NCI-H460 (cell line): ENCODE results near the gene GCKR. TPM values are rescaled to one million over a fixed set of nuclear protein-coding genes. Genes with fewer than 3 reads are reported as not detected.
"Not testable (repeated sequence)": the region's sequence is repeated elsewhere in the genome, so short reads cannot be mapped to it uniquely, and the experiment has no call there.

ENCODE experiments used
- DNase-seq: peaks from one replicate; pipeline ENCODE4 v3.0.0-alpha.2; 2016; ENCODE audit warnings: low read depth; ENCODE audit errors: extremely low read depth
- total RNA-seq: library from RNA; depleted of rRNA; stranded (reverse); fragments of >200 nt; shearing (Covaris generic); gene quantifications from 2 replicates; pipeline ENCODE4 v1.2.3, GENCODE V29; 2014

GCKR gene
- total RNA-seq, 1 experiment from 2014 or later: not detected

DNA sequence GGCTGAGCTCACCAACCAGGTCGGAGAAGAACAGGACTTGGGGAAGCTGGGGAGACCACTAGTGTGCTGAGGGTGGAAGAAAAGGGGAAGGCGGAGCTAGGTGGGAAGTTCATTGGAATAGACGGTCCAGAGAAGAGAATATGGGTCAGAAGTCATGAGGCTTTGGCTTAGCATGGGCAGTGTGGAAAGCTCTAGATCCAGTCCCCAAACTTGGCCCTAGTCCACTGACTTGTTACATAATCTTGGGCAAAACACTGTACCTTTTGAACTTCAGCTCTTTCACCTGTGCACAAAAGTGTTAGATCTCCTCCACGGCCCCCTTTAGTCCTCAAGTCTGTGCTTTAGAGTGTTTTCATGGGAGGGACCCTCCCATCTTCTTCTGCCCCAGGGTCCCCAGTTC lies 10.7 kb downstream of the GCKR start:
- DNase-seq: no peak

DNA sequence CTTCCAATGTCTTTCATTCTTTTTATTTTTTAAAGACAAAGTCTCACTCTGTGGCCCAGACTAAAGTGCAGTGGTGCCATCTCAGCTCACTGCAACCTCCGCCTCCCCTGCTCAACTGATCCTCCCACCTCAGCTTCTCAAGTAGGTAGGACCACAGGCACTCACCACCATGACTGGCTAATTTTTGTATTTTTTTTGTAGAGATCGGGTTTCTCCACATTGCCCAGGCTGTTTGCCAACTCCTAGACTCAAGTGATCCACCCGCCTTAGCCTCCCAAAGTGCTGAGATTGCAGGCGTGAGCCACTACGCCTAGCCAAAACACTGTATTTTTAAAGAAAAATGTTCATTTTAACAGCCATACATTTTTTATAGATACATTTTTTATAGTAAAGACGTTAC lies 12.7 kb downstream of the GCKR start:
- no peak for DNase-seq

DNA sequence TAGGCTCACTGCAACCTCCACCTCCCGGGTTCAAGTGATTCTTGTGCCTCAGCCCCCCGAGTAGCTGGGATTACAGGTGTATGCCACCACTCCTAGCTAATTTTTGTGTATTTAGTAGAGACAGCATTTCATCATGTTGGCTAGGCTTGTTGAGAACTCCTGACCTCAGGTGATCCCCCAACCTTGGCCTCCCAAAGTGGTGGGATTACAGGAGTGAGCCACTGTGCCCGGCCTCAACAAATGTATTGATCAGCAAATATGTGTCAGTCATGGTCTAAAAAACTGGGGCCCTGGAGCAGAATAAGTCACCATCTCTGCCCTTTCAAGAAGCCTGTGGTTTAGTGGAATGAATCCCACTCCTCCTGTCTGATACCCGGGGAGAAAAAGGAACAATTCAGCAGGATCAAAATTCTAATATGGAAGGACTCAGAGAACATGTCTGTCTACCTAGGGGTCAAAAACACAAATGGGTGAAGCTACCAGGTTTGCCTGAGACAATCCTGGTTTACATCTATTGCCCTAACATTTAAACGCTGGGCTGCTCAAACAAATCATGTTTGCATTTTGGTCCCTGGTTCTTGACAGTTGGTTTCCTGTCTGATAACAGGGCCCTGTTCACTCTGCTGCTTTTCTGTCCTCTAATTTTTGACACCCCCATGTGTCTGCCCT lies 21.6 kb downstream of the GCKR start:
- DNase-seq: no peak

DNA sequence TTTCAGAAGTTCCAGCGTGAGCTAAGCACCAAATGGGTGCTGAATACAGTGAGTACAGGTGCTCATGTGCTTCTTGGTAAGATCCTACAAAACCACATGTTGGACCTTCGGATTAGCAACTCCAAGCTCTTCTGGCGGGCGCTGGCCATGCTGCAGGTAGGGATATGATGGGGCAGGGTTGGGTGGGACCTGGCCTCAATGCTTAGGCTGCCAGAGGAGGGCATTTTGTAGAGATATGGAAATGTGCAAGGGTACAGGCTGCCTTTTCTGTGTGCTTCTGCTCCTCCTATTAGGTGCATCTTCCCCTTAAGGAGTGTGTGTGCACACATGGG lies 22.1 kb downstream of the GCKR start:
- no peak for DNase-seq

DNA sequence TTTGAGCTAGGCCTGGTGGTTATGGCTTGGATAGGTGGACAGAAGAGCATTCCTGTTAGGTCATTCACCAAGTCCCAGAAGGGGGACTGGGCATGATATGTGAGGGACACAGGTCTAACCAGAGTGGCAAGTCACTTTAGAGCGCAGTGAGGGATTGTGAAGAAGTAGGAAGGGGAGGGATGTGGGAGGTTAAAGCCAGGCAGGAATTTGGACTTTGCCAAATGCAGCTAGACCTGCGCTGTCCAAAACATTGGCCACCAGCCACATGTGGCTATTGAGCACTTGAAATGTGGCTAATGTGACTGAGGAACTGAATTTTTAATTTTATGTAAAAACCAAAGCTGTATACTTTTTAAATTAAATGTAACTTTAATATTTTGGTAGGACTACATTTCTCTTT lies 23.7 kb downstream of the GCKR start:
- DNase-seq: no peak

DNA sequence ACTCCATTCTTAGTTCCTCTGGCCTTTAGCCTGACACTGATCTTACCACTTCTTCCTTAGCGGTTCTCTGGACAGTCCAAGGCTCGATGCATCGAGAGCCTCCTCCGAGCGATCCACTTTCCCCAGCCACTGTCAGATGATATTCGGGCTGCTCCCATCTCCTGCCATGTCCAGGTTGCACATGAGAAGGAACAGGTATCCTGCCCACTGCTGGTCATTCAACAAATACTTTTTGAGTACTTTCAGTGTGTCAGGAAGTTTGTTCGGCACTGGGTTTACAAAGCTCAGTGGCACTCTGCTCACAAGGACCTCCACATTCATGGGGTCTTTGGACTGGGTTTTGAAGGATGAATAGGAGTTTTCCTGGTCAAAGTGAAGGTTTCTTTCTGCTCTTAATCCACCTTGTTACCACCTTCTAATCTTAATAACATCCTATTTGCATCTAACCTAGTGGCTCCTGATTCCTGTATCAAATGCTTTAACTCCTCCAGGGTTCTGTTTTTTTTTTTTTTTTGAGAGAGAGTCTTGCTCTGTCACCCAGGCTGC lies 25.8 kb downstream of the GCKR start:
- DNase-seq: no peak

DNA sequence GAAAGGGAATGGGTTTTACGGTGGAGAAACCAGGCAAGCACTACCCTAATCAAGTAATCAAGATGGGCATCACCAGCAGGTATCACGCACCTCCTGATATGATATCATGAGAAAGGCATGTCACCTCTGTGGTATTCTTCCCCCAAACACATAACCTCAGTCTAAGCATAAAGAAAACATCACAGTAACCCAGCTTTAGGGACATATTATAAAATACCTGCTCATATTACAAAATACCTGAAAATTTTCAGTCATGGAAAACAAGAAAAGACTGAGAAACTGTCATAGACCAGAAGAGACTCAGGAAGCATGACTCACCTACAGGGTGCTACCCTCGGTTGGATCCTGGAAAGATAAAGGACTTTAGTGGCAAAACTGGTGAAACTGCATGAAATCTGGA lies 30.5 kb downstream of the GCKR start:
- no peak for DNase-seq

DNA sequence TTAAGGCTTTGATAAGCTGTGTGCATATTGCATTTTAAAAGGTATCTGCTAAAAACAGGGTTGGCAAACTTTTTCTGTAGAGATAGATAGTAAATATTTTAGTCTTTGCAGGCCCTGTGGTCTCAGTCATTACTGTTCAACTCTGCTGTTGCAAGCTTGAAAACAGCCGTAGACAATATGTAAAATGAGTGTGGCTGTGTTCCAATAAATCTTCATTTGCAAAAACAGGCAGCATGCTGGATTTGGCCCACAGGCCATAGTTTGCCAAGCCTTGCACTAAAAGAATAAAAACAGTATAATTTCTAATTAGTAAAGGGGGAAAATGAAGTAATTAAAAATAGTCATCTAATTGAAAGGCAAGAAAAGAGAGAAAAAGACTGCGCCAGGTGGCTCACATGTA lies 35.3 kb downstream of the GCKR start:
- DNase-seq: no peak

DNA sequence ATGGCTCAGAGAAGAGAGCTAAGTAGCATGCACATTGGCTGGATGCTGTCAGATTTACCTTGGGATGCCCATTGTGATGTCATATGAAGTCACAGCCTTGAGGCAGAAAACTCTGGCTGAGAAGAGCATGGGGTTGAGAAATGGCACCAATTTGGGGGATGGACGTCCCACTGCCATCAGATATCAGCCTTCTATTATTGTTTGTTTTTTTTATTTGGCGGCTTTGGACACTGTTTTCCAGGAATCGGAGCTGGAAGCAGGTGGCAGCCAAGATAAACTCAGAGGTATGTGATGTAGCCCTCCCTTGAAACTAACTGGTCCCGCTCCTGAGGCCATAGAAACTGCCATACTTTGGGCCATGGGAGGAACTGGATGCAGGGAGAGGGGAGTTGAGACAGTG lies 40.6 kb downstream of the GCKR start:
- DNase-seq: no peak

DNA sequence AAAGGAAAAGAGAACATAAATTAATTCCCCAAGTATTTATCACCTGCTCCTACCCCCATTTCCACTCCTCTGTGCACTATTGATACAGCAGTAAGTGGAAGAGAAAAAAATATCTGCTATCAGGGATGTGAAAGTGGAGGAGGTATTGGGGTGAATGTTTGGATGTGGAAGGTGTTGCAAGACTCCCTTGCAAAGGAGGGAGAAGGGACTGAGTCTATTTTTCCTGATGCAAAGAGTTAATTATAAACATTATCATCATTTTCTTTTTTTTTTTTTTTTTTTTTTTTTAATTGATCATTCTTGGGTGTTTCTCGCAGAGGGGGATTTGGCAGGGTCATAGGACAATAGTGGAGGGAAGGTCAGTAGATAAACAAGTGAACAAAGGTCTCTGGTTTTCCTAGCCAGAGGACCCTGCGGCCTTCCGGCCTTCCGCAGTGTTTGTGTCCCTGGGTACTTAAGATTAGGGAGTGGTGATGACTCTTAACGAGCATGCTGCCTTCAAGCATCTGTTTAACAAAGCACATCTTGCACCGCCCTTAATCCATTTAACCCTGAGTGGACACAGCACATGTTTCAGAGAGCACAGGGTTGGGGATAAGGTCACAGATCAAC lies 42.3 kb downstream of the GCKR start:
- not testable (repeated sequence) for DNase-seq

DNA sequence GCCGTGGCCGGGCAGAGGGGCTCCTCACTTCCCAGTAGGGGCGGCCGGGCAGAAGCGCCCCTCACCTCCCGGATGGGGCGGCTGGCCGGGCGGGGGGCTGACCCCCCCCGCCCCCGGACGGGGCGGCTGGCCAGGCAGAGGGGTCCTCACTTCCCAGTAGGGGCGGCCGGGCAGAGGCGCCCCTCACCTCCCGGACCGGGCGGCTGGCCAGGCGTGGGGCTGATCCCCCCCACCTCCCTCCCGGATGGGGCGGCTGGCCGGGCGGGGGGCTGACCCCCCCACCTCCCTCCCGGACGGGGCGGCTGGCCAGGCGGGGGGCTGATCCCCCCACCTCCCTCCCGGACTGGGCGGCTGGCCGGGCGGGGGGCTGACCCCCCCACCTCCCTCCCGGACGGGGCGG lies 43.0 kb downstream of the GCKR start:
- DNase-seq: not testable (repeated sequence)

DNA sequence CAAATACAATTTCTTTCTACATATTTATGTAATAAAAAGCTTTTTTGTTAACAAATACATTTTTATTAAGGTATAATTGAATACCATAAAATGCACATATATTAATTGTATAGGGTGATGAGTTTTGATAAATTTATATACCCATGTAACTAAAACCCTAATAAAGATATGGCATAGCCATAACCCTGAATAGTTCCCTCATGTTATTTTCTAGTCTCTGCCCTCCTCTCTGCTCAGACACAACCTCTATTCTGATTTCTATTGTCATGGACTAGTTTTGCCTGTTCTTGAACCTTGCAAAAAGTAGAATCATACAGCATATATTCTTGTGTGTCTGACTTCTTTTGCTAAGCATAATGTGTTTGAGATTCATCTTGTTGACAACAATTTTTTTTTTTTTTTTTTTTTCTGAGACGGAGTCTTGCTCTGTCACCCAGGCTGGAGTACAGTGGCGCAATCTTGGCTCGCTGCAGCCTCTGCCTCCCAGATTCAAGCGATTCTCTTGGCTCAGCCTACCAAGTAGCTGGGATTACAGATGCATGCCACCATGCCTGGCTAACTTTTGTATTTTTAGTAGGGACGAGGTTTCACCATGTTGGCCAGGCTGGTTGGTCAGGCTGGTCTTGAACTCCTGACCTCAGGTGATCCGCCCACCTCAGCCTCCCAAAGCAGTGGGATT lies 47.6 kb downstream of the GCKR start:
- no peak for DNase-seq

DNA sequence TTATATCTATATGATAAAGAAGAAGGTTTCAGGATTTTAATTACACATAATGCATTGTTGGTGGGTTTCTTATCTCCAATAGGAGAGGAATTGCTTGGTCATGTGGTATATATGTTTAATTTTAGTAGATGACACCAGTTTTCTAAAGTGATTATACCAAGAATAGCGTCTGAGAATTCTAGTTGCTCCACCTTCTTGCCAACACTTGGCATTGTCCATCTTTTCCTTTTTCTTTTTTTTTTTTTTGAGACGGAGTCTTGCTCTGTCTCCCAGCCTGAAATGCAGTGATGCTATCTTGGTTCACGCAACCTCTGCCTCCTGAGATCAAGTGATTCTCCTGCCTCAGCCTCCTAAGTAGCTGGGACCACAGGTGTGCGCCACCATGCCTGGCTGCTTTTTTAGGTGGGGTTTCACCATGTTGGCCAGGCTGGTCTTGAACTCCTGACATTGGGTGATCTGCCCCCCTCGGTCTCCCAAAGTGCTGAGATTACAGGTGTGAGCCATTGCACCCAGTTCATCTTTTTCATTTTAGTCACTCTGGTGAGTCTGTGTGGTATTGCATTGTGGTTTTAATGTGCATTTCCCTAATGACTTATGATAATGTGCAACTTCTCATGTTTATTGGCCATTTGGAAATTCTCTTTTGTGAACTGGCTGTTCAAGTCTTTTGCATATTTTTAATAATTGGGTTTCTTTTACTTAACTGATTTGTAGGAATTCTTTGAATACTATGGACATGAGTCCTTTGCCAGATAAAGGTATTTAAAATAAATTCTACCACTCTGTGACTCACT lies 48.9 kb downstream of the GCKR start:
- DNase-seq: no peak

DNA sequence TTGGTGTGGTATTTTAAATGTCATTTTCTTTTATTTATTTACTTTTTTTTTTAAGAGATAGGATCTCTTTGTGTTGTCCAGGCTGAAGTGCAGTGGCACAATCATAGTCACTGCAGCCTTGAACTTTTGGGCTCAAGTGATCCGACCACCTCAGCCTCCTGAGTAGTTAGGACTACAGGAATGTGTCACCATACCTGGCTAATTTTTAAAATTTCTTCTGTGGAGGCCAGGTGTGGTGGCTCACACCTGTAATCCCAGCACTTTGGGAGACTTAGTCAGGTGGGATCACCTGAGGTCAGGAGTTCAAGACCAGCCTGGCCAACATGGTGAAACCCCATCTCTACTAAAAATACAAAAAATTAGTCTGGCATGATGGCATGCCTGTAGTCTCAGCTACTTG lies 52.7 kb downstream of the GCKR start:
- no peak for DNase-seq

DNA sequence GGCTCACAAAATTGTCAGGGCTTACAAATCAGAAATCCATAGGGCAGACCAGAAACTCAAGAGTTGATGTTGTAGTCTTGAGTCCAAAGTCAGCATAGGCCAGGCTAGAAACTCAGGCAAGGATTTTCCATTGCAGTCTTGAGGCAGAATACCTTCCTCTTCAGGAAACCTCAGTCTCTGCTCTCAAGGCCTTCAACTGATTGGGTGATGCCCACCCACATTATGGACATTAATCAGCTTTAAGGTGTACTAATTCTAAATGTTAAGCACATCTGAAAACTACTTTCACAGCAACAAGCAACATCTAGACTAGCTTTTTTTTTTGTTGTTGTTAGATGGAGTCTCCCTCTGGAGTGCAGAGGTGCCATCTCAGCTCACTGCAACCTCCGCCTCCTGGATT lies 54.9 kb downstream of the GCKR start:
- no peak for DNase-seq

DNA sequence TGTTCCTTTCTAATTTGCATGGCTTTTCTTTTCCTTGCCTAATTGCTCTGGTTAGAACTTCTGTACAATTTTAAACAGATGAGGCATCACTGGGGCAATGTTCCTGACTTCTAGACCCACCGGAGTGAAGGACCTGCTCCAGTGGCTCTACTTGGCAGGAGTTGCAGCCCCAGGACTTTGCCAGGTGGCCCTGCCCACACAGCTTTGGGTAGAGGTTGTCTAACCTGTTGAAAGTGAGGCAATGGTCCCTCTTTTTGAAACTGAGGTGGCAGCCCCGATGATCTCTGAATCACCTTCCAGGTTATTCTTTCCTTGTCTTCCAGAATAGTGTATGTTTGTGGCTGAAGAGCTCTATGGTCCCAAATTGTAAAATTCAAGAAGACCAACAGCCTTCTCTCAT lies 56.3 kb downstream of the GCKR start:
- DNase-seq: no peak

DNA sequence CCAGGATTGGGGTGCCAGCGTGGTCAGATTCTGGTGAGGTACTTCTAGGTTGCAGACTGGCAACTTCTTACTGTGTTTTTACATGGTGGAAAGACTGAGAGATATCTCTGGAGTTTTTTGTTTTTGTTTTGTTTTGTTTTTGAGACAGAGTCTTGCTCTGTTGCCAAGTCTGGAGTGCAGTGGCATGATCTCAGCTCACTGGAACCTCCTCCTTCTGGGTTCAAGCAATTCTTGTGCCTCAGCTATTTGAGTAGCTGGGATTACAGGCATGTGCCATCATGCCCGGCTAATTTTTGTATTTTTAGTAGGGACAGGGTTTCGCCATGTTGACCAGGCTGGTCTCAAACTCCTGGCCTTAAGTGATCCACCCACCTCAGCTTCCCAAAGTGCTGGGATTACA lies 57.8 kb downstream of the GCKR start:
- not testable (repeated sequence) for DNase-seq

DNA sequence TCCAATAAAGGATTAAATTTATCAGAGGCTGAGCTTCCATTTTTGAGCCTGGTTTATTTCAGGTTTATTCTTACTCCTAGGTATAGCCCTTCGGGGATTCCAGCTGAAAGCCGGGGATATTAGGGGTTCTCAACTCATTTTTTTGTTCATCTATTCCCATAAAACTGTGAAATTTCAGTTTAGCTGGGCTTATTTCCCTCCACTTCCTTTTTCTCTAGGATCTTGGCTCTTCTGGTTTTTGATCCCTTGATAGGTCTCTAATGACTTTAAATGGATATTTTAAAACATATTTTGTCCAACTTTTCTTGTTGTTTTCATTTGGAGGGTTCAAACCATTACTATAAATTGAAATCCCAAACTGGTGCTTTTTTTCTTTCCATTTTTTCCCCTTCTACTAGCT lies 62.6 kb downstream of the GCKR start:
- DNase-seq: no peak

DNA sequence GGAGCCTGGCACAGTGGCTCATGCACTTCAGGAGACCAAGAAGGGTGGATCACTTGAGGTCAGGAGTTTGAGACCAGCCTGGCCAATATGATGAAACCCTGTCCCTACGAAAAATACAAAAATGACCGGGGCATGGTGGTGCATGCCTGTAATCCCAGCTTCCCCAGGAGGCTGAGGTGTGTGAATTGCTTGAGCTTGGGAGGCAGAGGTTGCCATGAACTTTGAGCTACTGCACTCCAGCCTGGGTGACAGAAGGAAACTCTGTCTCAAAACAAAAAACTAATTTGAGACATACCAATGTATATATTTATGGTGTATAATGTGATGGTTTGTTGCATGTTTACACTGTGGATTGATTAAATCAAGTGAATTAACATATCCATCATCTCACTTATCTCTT lies 64.4 kb downstream of the GCKR start:
- no peak for DNase-seq

DNA sequence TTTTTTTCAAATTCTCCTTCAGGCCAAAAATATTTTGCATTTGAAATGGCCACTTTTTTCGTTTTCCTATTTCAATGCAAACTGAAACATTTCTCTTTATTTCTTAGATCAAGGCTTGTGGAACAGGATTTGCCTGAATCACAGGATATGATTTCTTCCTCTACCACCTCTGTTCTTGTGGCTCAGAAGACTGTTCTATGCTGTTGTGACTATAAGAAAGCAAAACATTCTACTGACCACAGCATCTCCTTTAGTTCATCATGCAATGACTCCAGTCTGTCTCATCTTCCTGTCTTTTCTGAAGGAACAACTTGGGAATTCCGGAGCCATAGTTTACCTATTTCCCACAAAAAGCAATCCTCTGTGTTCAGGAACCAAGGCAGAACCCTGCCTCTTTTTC lies 70.0 kb downstream of the GCKR start:
- no peak for DNase-seq

DNA sequence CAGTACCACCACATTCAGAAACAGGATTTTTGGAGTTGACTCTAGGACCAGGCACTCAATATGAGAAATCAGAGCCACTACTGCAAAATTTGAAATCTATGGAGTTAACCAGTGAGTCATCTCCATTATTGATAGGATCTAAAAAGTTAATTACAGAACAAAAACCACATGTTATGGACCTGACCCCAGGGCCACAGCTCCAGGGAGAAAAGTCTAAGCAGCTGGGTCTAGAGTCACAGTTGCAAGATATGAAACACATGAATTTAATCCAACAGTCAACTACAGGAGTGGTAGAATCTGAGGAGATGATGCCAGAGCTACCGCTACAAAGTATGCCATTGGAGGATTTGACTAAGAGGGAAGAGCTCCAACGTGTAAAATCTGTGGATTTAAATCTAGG lies 72.8 kb downstream of the GCKR start:
- no peak for DNase-seq
